Skeletal muscle cell (primary cell): Measurements from ENCODE around the gene MAP7.

ENCODE experiments used
- DNase-seq: peaks from one replicate; pipeline ENCODE4 v3.0.0-alpha.2; 2010; ENCODE audit warnings: low read depth
- H3K4me3 ChIP-seq: 2 replicates; pipeline ENCODE4 v1.5.1; 2011; ENCODE audit warnings: low read depth, mild to moderate bottlenecking, control low read depth, low read length, moderate library complexity

The MAP7 gene

GRCh38 chr6:136566851-136567250 lies 16.6 kb upstream of the MAP7 start:
- no peak overlapping the region for H3K4me3 ChIP-seq
- no peak for DNase-seq

GRCh38 chr6:136566007-136566487 lies 15.8 kb upstream of the MAP7 start:
- DNase-seq, result no peak

GRCh38 chr6:136564180-136564579 lies 14.0 kb upstream of the MAP7 start:
- H3K4me3 ChIP-seq, result no peak overlapping the region
- no peak for DNase-seq

More at GRCh38 chr6:136566007-136566487, 15.8 kb upstream of the MAP7 start:
- no peak overlapping the region for H3K4me3 ChIP-seq

GRCh38 chr6:136563386-136564152 lies 13.3 kb upstream of the MAP7 start:
- H3K4me3 ChIP-seq, result no peak overlapping the region
- DNase-seq, result no peak

- no peak for DNase-seq
Observed at GRCh38 chr6:136562211-136562610, 12.0 kb upstream of the MAP7 start.

GRCh38 chr6:136553166-136553787 lies 3.1 kb upstream of the MAP7 start:
- no peak for DNase-seq
- H3K4me3 ChIP-seq, result no peak overlapping the region

More at GRCh38 chr6:136562211-136562610, 12.0 kb upstream of the MAP7 start:
- no peak overlapping the region for H3K4me3 ChIP-seq

- no peak for DNase-seq
- H3K4me3 ChIP-seq, result no peak overlapping the region
Observed at GRCh38 chr6:136552054-136552453, 1.8 kb upstream of the MAP7 start.

GRCh38 chr6:136551103-136551502 lies 881 bp upstream of the MAP7 start:
- peak overlapping the region; percentile 63 for H3K4me3 ChIP-seq
- DNase-seq, result no peak

GRCh38 chr6:136550045-136550329 lies 235 bp downstream of the MAP7 start:
- DNase-seq, result no peak
- peak overlapping the region; percentile 63 for H3K4me3 ChIP-seq

GRCh38 chr6:136549300-136550044 lies 750 bp downstream of the MAP7 start:
- no peak for DNase-seq
- H3K4me3 ChIP-seq, result peak overlapping the region; percentile 63

- no peak overlapping the region for H3K4me3 ChIP-seq
- no peak for DNase-seq
Observed at GRCh38 chr6:136548582-136549299, 1.5 kb downstream of the MAP7 start.

GRCh38 chr6:136547871-136548270 lies 2.4 kb downstream of the MAP7 start:
- no peak overlapping the region for H3K4me3 ChIP-seq
- DNase-seq, result no peak

- no peak overlapping the region for H3K4me3 ChIP-seq
- DNase-seq, result no peak
Observed at GRCh38 chr6:136547336-136547735, 2.9 kb downstream of the MAP7 start.

GRCh38 chr6:136546331-136546730 lies 3.9 kb downstream of the MAP7 start:
- H3K4me3 ChIP-seq, result no peak overlapping the region
- no peak for DNase-seq

- no peak for DNase-seq
- no peak overlapping the region for H3K4me3 ChIP-seq
Observed at GRCh38 chr6:136544326-136544725, 5.9 kb downstream of the MAP7 start.

GRCh38 chr6:136541395-136541794 lies 8.8 kb downstream of the MAP7 start:
- no peak overlapping the region for H3K4me3 ChIP-seq
- no peak for DNase-seq

GRCh38 chr6:136539967-136540652 lies 10.1 kb downstream of the MAP7 start:
- H3K4me3 ChIP-seq, result no peak overlapping the region
- DNase-seq, result no peak

GRCh38 chr6:136538836-136539235 lies 11.4 kb downstream of the MAP7 start:
- no peak overlapping the region for H3K4me3 ChIP-seq
- no peak for DNase-seq

GRCh38 chr6:136535880-136536650 lies 14.2 kb downstream of the MAP7 start:
- DNase-seq, result no peak
- H3K4me3 ChIP-seq, result no peak overlapping the region
